ENCODE measurements around the gene TRMT1L. TPM values are rescaled to one million over a fixed set of nuclear protein-coding genes. Genes with fewer than 3 reads are reported as not detected.

The TRMT1L gene
- total and polyA plus RNA-seq, 10 of the 15 experiments (the other 5 are each of a cell fraction or from before 2014, with no cell fraction given) = 3.5 to 35.2 (median 16.9) TPM

DNA sequence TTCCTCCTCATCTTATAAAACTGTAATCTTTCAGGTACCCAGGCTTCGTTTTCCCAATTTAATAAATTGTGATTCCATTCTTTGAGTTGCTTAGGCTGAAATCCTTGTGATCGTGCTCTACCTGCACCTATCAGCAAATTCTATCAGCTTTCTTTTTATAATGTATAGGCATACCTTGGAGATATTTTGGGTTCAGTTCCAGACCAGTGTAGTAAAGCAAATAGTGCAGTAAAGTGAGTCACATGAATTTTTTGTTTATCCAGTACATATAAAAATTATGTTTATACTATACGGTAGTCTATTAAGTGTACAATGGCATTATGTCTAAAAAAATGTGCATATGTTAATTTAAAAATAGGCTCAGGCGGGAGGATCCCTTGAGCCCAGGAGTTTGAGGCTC is 5.7 kb upstream of the TRMT1L start:
- SMC1A ChIA-PET (ENCODE audit: uncharacterized antibody, unreplicated experiment) = interaction anchor here (0.7 to 2.0 kb wide), 4 partner anchors 10 to 122 kb away, joined by 3 to 4 read pairs (median 4); no protein-coding TSS in a partner anchor
- Histone ChIP-seq H3K9ac (ENCODE audit: control insufficient read depth, insufficient read depth, low read length) (no peak overlapping the region), H3K27ac (ENCODE audit: control insufficient read depth, insufficient read depth) (no peak overlapping the region), H3K27me3 (replicated peaks in 1 of 2; ENCODE audit: control insufficient read depth in 2 of 2, insufficient read depth in 2 of 2, low read length in 1 of 2) (no peaks in the 10 kb centered on the region), H3K4me2 (ENCODE audit: control insufficient read depth, insufficient read depth) (no peak overlapping the region), H4K20me1 (ENCODE audit: control insufficient read depth, insufficient read depth) (no peaks in the 10 kb centered on the region), H3K36me3 (ENCODE audit: control insufficient read depth in 2 of 2, insufficient read depth in 2 of 2, low read length in 1 of 2) (no peaks in the 10 kb centered on the region), H3K4me3 (no peak overlapping the region), H3K9me3 (replicated peaks; ENCODE audit: control insufficient read depth, insufficient read depth, low read length) (no peaks in the 10 kb centered on the region), H2AFZ (ENCODE audit: control insufficient read depth, low read depth, low read length) (no peak overlapping the region), H3K79me2 (ENCODE audit: control insufficient read depth, insufficient read depth, low read length) (no peaks in the 10 kb centered on the region), H3K4me1 (ENCODE audit: control insufficient read depth, insufficient read depth, low read length) (peaks cover 13% of the 10 kb centered on the region; the same call in 1 of the 2 replicates)
- DNase-seq (ENCODE audit: low read depth, low spot score) = no peak
- 70% methylated on average over 4 of the region's 4 CpGs for WGBS (ENCODE audit: insufficient coverage, insufficient replicate concordance, low lambda C conversion rate, missing lambda C conversion rate)
- intact Hi-C loops (cut with micrococcal nuclease; ENCODE audit: unreplicated experiment) = no loop called here
- RAD21 ChIA-PET (ENCODE audit: unreplicated experiment) = no interaction called here
- BruUV-seq (replicated peaks) = no TSS peak
- no peak for TF ChIP-seq TBL1XR1 (IDR thresholded peaks at IDR 0.05; ENCODE audit: low read depth, low read length)
- no peak for TF ChIP-seq SMAD5 (IDR thresholded peaks at IDR 0.05; ENCODE audit: low read depth)
- TF ChIP-seq YBX1 (IDR thresholded peaks at IDR 0.05) = no peak
- TF ChIP-seq, protein P1, sequence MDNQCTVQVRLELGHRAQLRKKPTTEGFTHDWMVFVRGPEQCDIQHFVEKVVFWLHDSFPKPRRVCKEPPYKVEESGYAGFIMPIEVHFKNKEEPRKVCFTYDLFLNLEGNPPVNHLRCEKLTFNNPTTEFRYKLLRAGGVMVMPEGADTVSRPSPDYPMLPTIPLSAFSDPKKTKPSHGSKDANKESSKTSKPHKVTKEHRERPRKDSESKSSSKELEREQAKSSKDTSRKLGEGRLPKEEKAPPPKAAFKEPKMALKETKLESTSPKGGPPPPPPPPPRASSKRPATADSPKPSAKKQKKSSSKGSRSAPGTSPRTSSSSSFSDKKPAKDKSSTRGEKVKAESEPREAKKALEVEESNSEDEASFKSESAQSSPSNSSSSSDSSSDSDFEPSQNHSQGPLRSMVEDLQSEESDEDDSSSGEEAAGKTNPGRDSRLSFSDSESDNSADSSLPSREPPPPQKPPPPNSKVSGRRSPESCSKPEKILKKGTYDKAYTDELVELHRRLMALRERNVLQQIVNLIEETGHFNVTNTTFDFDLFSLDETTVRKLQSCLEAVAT (IDR thresholded peaks at IDR 0.05) = no peak
- TF ChIP-seq CHD4 (IDR thresholded peaks at IDR 0.05) = no peak
- no peak for TF ChIP-seq ZNF24 (IDR thresholded peaks at IDR 0.05)
- no peak for TF ChIP-seq LARP7 (IDR thresholded peaks at IDR 0.05)
- no peak for TF ChIP-seq EP300 (IDR thresholded peaks at IDR 0.05; ENCODE audit: borderline replicate concordance in 1 of 2, control insufficient read depth in 1 of 2, low read depth in 2 of 2, low read length in 2 of 2)
- TF ChIP-seq IKZF2 (IDR thresholded peaks at IDR 0.05) = no peak
- TF ChIP-seq MYC (IDR thresholded peaks at IDR 0.05; ENCODE audit: insufficient read depth, insufficient read length, insufficient replicate concordance, low read length, severe bottlenecking) = no peak
- TF ChIP-seq, protein P2, sequence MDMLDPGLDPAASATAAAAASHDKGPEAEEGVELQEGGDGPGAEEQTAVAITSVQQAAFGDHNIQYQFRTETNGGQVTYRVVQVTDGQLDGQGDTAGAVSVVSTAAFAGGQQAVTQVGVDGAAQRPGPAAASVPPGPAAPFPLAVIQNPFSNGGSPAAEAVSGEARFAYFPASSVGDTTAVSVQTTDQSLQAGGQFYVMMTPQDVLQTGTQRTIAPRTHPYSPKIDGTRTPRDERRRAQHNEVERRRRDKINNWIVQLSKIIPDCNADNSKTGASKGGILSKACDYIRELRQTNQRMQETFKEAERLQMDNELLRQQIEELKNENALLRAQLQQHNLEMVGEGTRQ (IDR thresholded peaks at IDR 0.05; ENCODE audit: borderline replicate concordance, low read depth, low read length) = no peak
- TF ChIP-seq MTA2 (IDR thresholded peaks at IDR 0.05; ENCODE audit: low read depth) = no peak
- TF ChIP-seq EED (IDR thresholded peaks at IDR 0.05; ENCODE audit: low read depth) = no peak
- TF ChIP-seq BHLHE40 (IDR thresholded peaks at IDR 0.05; ENCODE audit: borderline replicate concordance in 1 of 2, low read depth in 2 of 2, low read length in 1 of 2) = no peak
- no peak for TF ChIP-seq PAX5 (IDR thresholded peaks at IDR 0.05; ENCODE audit: borderline replicate concordance, low read depth, low read length)
- no peak for TF ChIP-seq NFIC (IDR thresholded peaks at IDR 0.05; ENCODE audit: low read depth, low read length)
- TF ChIP-seq, protein P3, sequence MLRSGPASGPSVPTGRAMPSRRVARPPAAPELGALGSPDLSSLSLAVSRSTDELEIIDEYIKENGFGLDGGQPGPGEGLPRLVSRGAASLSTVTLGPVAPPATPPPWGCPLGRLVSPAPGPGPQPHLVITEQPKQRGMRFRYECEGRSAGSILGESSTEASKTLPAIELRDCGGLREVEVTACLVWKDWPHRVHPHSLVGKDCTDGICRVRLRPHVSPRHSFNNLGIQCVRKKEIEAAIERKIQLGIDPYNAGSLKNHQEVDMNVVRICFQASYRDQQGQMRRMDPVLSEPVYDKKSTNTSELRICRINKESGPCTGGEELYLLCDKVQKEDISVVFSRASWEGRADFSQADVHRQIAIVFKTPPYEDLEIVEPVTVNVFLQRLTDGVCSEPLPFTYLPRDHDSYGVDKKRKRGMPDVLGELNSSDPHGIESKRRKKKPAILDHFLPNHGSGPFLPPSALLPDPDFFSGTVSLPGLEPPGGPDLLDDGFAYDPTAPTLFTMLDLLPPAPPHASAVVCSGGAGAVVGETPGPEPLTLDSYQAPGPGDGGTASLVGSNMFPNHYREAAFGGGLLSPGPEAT (IDR thresholded peaks at IDR 0.05; ENCODE audit: low read depth) = no peak
- no peak for TF ChIP-seq HCFC1 (IDR thresholded peaks at IDR 0.05; ENCODE audit: low read length)
- no peak for TF ChIP-seq FOS (IDR thresholded peaks at IDR 0.05; ENCODE audit: borderline replicate concordance, extremely low read depth, insufficient read length)
- no peak for TF ChIP-seq ZSCAN29 (IDR thresholded peaks at IDR 0.05)
- POLR2A ChIA-PET = no interaction called here
- ATAC-seq = no peak
- CTCF ChIA-PET = interaction anchor here (0.7 to 9.5 kb wide), 3 partner anchors 7 to 518 kb away, joined by 3 to 121 read pairs (median 3); partner anchors contain the start of gene RNF2
- in situ Hi-C loops (cut with MboI) = loop anchor here (5.0 kb wide), 1 partner anchor 355 kb away; no protein-coding TSS in a partner anchor
- FAIRE-seq = no peak
